Measurements from ENCODE around the gene OTOG.
A peak's percentile ranks its signal among the peaks of the same experiment; 100 is the strongest.

Gene OTOG

GRCh38 chr11:17547051-17547577 lies at the start of gene OTOG:
Gene OTOG (plus strand): TSS chr11:17547259. CDS start chr11:17547373, 114 bp downstream.
- H3K36me3 Mint-ChIP-seq (ENCODE audit: low read depth) = no peaks in the 10 kb centered on the region
- DNase-seq = peak; percentile 76

GRCh38 chr11:17498058-17498457 lies 49.0 kb upstream of the OTOG start:
- Mint-ChIP-seq H3K9me3 (no peaks in the 10 kb centered on the region), H3K36me3 (ENCODE audit: low read depth) (no peaks in the 10 kb centered on the region), H3K4me3 (no peak overlapping the region), H3K27me3 (ENCODE audit: low read depth, poor library complexity) (peaks cover 20% of the 10 kb centered on the region), H3K27ac (no peak overlapping the region), H3K4me1 (peaks cover 6% of the 10 kb centered on the region)
- DNase-seq = no peak
- TF ChIP-seq CTCF (IDR thresholded peaks at IDR 0.05) = no peak

More at GRCh38 chr11:17547051-17547577, at the start of gene OTOG:
- no peak within 1 kb of the TSS for H3K27ac Mint-ChIP-seq
- H3K27me3 Mint-ChIP-seq (ENCODE audit: low read depth, poor library complexity) = peaks cover 29% of the 10 kb centered on the region
- peak within 1 kb of the TSS; percentile 80 for H3K4me3 Mint-ChIP-seq
- peaks cover 89% of the 10 kb centered on the region for H3K4me1 Mint-ChIP-seq
- H3K9me3 Mint-ChIP-seq = no peaks in the 10 kb centered on the region
- no peak for TF ChIP-seq CTCF (IDR thresholded peaks at IDR 0.05)

- no peaks in the 10 kb centered on the region for H3K9me3 Mint-ChIP-seq
- no peaks in the 10 kb centered on the region for H3K36me3 Mint-ChIP-seq (ENCODE audit: low read depth)
- no peak overlapping the region for H3K4me3 Mint-ChIP-seq
- no peak overlapping the region for H3K27ac Mint-ChIP-seq
- peak; percentile 53 for TF ChIP-seq CTCF (IDR thresholded peaks at IDR 0.05)
- peaks cover 4% of the 10 kb centered on the region for H3K4me1 Mint-ChIP-seq
- peak; percentile 30 for DNase-seq
- peaks cover 20% of the 10 kb centered on the region for H3K27me3 Mint-ChIP-seq (ENCODE audit: low read depth, poor library complexity)
These were observed 48.6 kb upstream of the OTOG start for GRCh38 chr11:17498475-17498874.

- no peaks in the 10 kb centered on the region for H3K36me3 Mint-ChIP-seq (ENCODE audit: low read depth)
- TF ChIP-seq CTCF (IDR thresholded peaks at IDR 0.05) = no peak
- H3K27me3 Mint-ChIP-seq (ENCODE audit: low read depth, poor library complexity) = peaks cover 15% of the 10 kb centered on the region
- H3K4me1 Mint-ChIP-seq = peaks cover 8% of the 10 kb centered on the region
- DNase-seq = no peak
- no peak overlapping the region for H3K27ac Mint-ChIP-seq
- H3K4me3 Mint-ChIP-seq = no peak overlapping the region
- no peaks in the 10 kb centered on the region for H3K9me3 Mint-ChIP-seq
These were observed 46.4 kb upstream of the OTOG start for GRCh38 chr11:17500673-17501072.

- no peak for TF ChIP-seq CTCF (IDR thresholded peaks at IDR 0.05)
- H3K4me1 Mint-ChIP-seq = peaks cover 8% of the 10 kb centered on the region
These were observed 44.4 kb upstream of the OTOG start for GRCh38 chr11:17502630-17503029.

More at GRCh38 chr11:17502630-17503029, 44.4 kb upstream of the OTOG start:
- Mint-ChIP-seq H3K27ac (no peak overlapping the region), H3K27me3 (ENCODE audit: low read depth, poor library complexity) (peaks cover 21% of the 10 kb centered on the region), H3K36me3 (ENCODE audit: low read depth) (no peaks in the 10 kb centered on the region), H3K9me3 (no peaks in the 10 kb centered on the region), H3K4me3 (no peak overlapping the region)
- no peak for DNase-seq

All from nephron progenitor cell (in vitro differentiated cells).